Caco-2 (cell line): ENCODE results near the gene OR51L1. TPM values are rescaled to one million over a fixed set of nuclear protein-coding genes. Genes with fewer than 3 reads are reported as not detected.

Source experiments
- BruUV-seq: library from RNA; stranded (reverse); fragments of 400-500 nt; replicated peaks from 2 replicates; lab custom pipeline; 2021; lab: Mats Ljungman, UMichigan
- CTCF ChIA-PET: fragments of 300-600 bp; sonication (Branson Sonifier 250); formaldehyde crosslinking; loops from one replicate; lab custom pipeline; 2022; ENCODE audit warnings: antibody characterized with exemption; lab: Charles Lee
- POLR2A ChIA-PET: fragments of 300-600 bp; sonication (Branson Sonifier 250); formaldehyde crosslinking; loops from one replicate; lab custom pipeline; 2022; ENCODE audit warnings: antibody characterized with exemption; lab: Charles Lee
- DNase-seq, 2 experiments: peaks; one replicate each; pipeline versions ENCODE4 v3.0.0 to v3.0.0-alpha.2; 2020 to 2022
- H3K27me3 ChIP-seq: replicated peaks from 2 replicates; pipeline ENCODE4 v1.6.0; 2011; ENCODE audit warnings: low read length; ENCODE audit not compliant: control insufficient read depth, insufficient read depth
- H3K36me3 ChIP-seq: 2 replicates; pipeline ENCODE4 v1.5.1; 2011; ENCODE audit warnings: low read length; ENCODE audit not compliant: control insufficient read depth, insufficient read depth
- H3K4me1 ChIP-seq: fragments of 250-450 bp; sonication (Bioruptor Pico); 2 replicates; pipeline ENCODE4 v1.5.1; 2020; ENCODE audit warnings: mild to moderate bottlenecking
- H3K4me3 ChIP-seq: 2 replicates; pipeline ENCODE4 v1.5.1; 2011; ENCODE audit warnings: low read depth, mild to moderate bottlenecking, control low read depth, low read length
- H3K9me3 ChIP-seq: fragments of 250-450 bp; sonication (Bioruptor Pico); 2 replicates; pipeline ENCODE4 v1.5.1; 2020; ENCODE audit warnings: mild to moderate bottlenecking, moderate library complexity
- H3K27ac Mint-ChIP-seq: one replicate; pipeline ENCODE4 v1.8.0; 2022; ENCODE audit warnings: mixed read lengths; ENCODE audit not compliant: unreplicated experiment
- H3K27me3 Mint-ChIP-seq: one replicate; pipeline ENCODE4 v1.8.0; 2022; ENCODE audit warnings: mixed read lengths; ENCODE audit not compliant: insufficient read depth, unreplicated experiment
- H3K36me3 Mint-ChIP-seq: one replicate; pipeline ENCODE4 v1.8.0; 2022; ENCODE audit warnings: mild to moderate bottlenecking, mixed read lengths; ENCODE audit not compliant: insufficient read depth, unreplicated experiment
- H3K4me1 Mint-ChIP-seq: one replicate; pipeline ENCODE4 v1.8.0; 2022; ENCODE audit warnings: low read depth, mixed read lengths; ENCODE audit not compliant: unreplicated experiment
- H3K4me3 Mint-ChIP-seq: one replicate; pipeline ENCODE4 v1.8.0; 2022; ENCODE audit warnings: mild to moderate bottlenecking, moderate library complexity, mixed read lengths; ENCODE audit not compliant: unreplicated experiment
- H3K9me3 Mint-ChIP-seq: one replicate; pipeline ENCODE4 v1.8.0; 2022; ENCODE audit warnings: mixed read lengths; ENCODE audit not compliant: unreplicated experiment
- intact Hi-C: fragments of 100-400 bp; cut with micrococcal nuclease; formaldehyde crosslinking; loops from one replicate; pipeline ENCODE4 v1.10.0; 2022; ENCODE audit not compliant: unreplicated experiment
- total RNA-seq: library from RNA; stranded (reverse); gene quantifications from 2 replicates; pipeline ENCODE4 v1.2.3, GENCODE V29; 2022
- TF ChIP-seq, protein P1 (sequence below), 2 experiments: fragments of 200-600 bp in 1 of 2; IDR thresholded peaks; 1 replicate in 1 of 2; 2 replicates in 1 of 2; pipeline versions ENCODE4 v1.5.1 to v1.8.0; 2011 to 2022; ENCODE audit warnings: antibody characterized with exemption in 1 of 2, control low read depth in 1 of 2, inconsistent platforms in 1 of 2, low read depth in 1 of 2, low read length in 1 of 2, mild to moderate bottlenecking in 1 of 2, moderate library complexity in 1 of 2; ENCODE audit not compliant: insufficient read depth in 1 of 2, severe bottlenecking in 1 of 2, unreplicated experiment in 1 of 2

The OR51L1 gene
- total RNA-seq, 1 experiment from 2014 or later, result not detected

DNA sequence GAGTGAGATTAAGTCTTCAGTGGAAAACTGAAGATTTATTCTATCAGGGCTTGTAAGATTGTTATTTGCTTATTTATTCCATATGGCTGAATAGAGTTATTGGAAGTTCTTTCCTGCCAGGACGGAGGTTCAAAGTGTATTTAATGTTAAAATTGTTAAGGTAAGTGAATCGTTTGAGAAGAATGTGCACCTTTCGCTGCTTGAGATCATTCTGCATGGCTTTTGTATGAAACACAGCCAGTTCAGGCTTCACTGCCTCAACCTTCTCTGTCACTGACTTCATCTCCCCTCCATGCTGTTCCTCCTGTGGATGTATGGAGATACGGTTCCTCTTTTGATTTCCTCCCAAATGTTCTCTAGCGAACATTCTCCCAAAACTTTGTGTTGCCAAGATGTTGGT, 19.2 kb upstream of the OR51L1 start:
- Mint-ChIP-seq H3K27ac (no peak overlapping the region), H3K4me1 (no peaks in the 10 kb centered on the region), H3K36me3 (no peaks in the 10 kb centered on the region), H3K27me3 (peaks cover 12% of the 10 kb centered on the region), H3K4me3 (no peak overlapping the region), H3K9me3 (no peaks in the 10 kb centered on the region)
- Histone ChIP-seq H3K4me3 (no peak overlapping the region), H3K9me3 (no peaks in the 10 kb centered on the region), H3K27me3 (no peaks in the 10 kb centered on the region), H3K4me1 (no peaks in the 10 kb centered on the region), H3K36me3 (no peaks in the 10 kb centered on the region)
- ChIA-PET POLR2A (no interaction called here), CTCF (no interaction called here)
- no peak for DNase-seq
- TF ChIP-seq, protein P1, sequence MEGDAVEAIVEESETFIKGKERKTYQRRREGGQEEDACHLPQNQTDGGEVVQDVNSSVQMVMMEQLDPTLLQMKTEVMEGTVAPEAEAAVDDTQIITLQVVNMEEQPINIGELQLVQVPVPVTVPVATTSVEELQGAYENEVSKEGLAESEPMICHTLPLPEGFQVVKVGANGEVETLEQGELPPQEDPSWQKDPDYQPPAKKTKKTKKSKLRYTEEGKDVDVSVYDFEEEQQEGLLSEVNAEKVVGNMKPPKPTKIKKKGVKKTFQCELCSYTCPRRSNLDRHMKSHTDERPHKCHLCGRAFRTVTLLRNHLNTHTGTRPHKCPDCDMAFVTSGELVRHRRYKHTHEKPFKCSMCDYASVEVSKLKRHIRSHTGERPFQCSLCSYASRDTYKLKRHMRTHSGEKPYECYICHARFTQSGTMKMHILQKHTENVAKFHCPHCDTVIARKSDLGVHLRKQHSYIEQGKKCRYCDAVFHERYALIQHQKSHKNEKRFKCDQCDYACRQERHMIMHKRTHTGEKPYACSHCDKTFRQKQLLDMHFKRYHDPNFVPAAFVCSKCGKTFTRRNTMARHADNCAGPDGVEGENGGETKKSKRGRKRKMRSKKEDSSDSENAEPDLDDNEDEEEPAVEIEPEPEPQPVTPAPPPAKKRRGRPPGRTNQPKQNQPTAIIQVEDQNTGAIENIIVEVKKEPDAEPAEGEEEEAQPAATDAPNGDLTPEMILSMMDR (IDR thresholded peaks at IDR 0.05; ENCODE audit: insufficient read depth in 1 of 2, low read depth in 1 of 2, low read length in 1 of 2, severe bottlenecking in 1 of 2, unreplicated experiment in 1 of 2), result no peak
- no TSS peak for BruUV-seq
- intact Hi-C loops, result no loop called here

DNA sequence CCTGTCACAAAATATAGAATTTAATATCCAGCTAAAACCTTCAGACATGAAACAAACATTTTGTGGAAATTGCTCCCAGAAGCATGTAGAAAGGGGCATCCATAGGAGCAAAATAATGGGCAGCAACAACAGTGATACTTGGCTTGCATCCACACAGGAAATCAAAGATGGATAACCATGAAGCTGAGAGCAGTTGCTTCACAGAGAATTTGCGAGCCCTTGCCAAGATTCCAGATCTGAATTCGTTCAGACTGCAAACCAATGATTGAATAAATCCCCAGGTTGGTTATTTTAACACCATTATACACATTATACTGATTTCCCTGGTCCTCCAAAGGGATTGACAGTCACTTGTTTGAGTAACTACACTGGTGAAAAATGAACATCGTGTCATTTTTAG, 15.6 kb upstream of the OR51L1 start:
- Mint-ChIP-seq H3K9me3 (no peaks in the 10 kb centered on the region), H3K4me3 (no peak overlapping the region), H3K27me3 (peaks cover 12% of the 10 kb centered on the region), H3K4me1 (peaks cover 9% of the 10 kb centered on the region), H3K27ac (no peak overlapping the region), H3K36me3 (no peaks in the 10 kb centered on the region)
- TF ChIP-seq, protein P1 (IDR thresholded peaks at IDR 0.05; ENCODE audit: insufficient read depth in 1 of 2, low read depth in 1 of 2, low read length in 1 of 2, severe bottlenecking in 1 of 2, unreplicated experiment in 1 of 2), result no peak
- no TSS peak for BruUV-seq
- no peaks in the 10 kb centered on the region for H3K27me3 ChIP-seq
- no peaks in the 10 kb centered on the region for H3K36me3 ChIP-seq
- H3K9me3 ChIP-seq, result no peaks in the 10 kb centered on the region
- no peak for DNase-seq
- CTCF ChIA-PET, result no interaction called here
- intact Hi-C loops, result no loop called here
- no peak overlapping the region for H3K4me3 ChIP-seq
- H3K4me1 ChIP-seq, result no peaks in the 10 kb centered on the region
- POLR2A ChIA-PET, result no interaction called here

DNA sequence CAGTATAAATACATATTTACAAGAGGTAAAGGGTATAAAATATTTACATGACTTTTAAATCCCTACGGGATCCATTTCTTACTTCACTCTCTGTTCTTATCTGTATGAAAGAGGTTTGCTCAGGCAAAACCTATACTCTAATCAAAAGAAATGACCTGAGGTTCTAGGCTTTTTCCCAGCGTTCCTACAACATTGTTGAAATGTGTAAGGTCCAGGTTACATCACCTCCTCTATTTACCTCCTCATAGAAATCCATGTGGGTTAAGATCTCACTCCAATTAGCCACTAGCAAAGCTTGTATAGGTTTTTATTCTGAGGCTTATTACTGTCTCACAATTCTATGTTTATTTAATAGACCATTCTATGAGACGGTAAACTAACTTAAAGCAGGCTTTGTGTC, 12.0 kb upstream of the OR51L1 start:
- ChIA-PET CTCF (no interaction called here), POLR2A (no interaction called here)
- Mint-ChIP-seq H3K4me1 (peaks cover 11% of the 10 kb centered on the region), H3K27ac (no peak overlapping the region), H3K4me3 (no peak overlapping the region), H3K27me3 (peaks cover 11% of the 10 kb centered on the region), H3K36me3 (no peaks in the 10 kb centered on the region), H3K9me3 (no peaks in the 10 kb centered on the region)
- BruUV-seq, result no TSS peak
- Histone ChIP-seq H3K4me1 (no peaks in the 10 kb centered on the region), H3K9me3 (no peaks in the 10 kb centered on the region), H3K4me3 (no peak overlapping the region), H3K27me3 (no peaks in the 10 kb centered on the region), H3K36me3 (no peaks in the 10 kb centered on the region)
- DNase-seq, result no peak
- TF ChIP-seq, protein P1 (IDR thresholded peaks at IDR 0.05; ENCODE audit: insufficient read depth in 1 of 2, low read depth in 1 of 2, low read length in 1 of 2, severe bottlenecking in 1 of 2, unreplicated experiment in 1 of 2), result no peak
- intact Hi-C loops, result no loop called here
